ENCODE measurements around the gene ETS2. TPM values are rescaled to one million over a fixed set of nuclear protein-coding genes. Genes with fewer than 3 reads are reported as not detected.

Gene ETS2
- total and polyA plus RNA-seq, 2 of the 8 experiments (the other 6 are each of a cell fraction or from before 2014, with no cell fraction given): 11.0 to 45.1 TPM

GRCh38 chr21:38777531-38777930 is 28.2 kb upstream of the ETS2 start:
- DNase-seq (ENCODE audit: low read depth in 1 of 2, low spot score in 2 of 2): no peak
- Histone ChIP-seq H3K14ac (ENCODE audit: insufficient read length) (no peak overlapping the region), H2AFZ (ENCODE audit: low read length) (no peak overlapping the region), H2BK12ac (ENCODE audit: low read depth, low read length) (no peak overlapping the region), H3K9ac (replicated peaks in 1 of 4; ENCODE audit: extremely low read depth in 1 of 4, low read depth in 3 of 4, low read length in 3 of 4) (no peak overlapping the region), H4K8ac (ENCODE audit: extremely low read depth, insufficient read depth, low read length) (no peak overlapping the region), H4K5ac (ENCODE audit: insufficient read length, low read depth, low read length) (no peak overlapping the region), H4K20me1 (replicated peaks in 1 of 2; ENCODE audit: control insufficient read depth in 1 of 2, insufficient read depth in 2 of 2, low read length in 2 of 2) (no peaks in the 10 kb centered on the region), H2BK20ac (ENCODE audit: low read length) (no peak overlapping the region), H3K23ac (ENCODE audit: insufficient read length) (no peak overlapping the region), H3K36me3 (ENCODE audit: control insufficient read depth in 2 of 4, insufficient read depth in 4 of 4, low read length in 3 of 4) (no peaks in the 10 kb centered on the region), H2BK5ac (ENCODE audit: low read depth, low read length) (no peak overlapping the region), H3K79me1 (ENCODE audit: low read depth, low read length) (no peaks in the 10 kb centered on the region), H2AK5ac (ENCODE audit: low read depth, low read length) (no peak overlapping the region), H3K56ac (replicated peaks; ENCODE audit: insufficient read length, low read depth, low read length) (no peak overlapping the region), H3K4ac (replicated peaks; ENCODE audit: insufficient read length, low read depth, low read length) (no peak overlapping the region), H3K4me3 (ENCODE audit: extremely low read depth in 1 of 4, insufficient read depth in 2 of 4, low read depth in 3 of 4, low read length in 4 of 4) (no peak overlapping the region), H3K27me3 (replicated peaks in 1 of 4; ENCODE audit: control insufficient read depth in 3 of 4, extremely low read depth in 1 of 4, insufficient read depth in 3 of 4, low read length in 3 of 4) (no peaks in the 10 kb centered on the region; a peak in 1 of 7 replicates), H3K27ac (ENCODE audit: low read depth, low read length) (no peak overlapping the region), H3K23me2 (ENCODE audit: low read depth, low read length) (no peaks in the 10 kb centered on the region), H3K18ac (ENCODE audit: extremely low read depth, low read length) (no peak overlapping the region), H4K91ac (replicated peaks; ENCODE audit: insufficient read length, low read length) (no peak overlapping the region), H3K79me2 (ENCODE audit: control insufficient read depth in 1 of 2, insufficient read depth in 2 of 2, low read length in 2 of 2) (no peaks in the 10 kb centered on the region), H3K9me3 (ENCODE audit: insufficient read depth in 2 of 2, low read depth in 1 of 2, low read length in 1 of 2) (peaks cover 10 to 11% of the 10 kb centered on the region in 2 experiments; a peak in 3 of 4 replicates), H3K4me2 (ENCODE audit: insufficient read depth in 1 of 2, low read depth in 2 of 2, low read length in 2 of 2) (no peak overlapping the region), H3K4me1 (replicated peaks in 1 of 4; ENCODE audit: control insufficient read depth in 3 of 4, insufficient read depth in 4 of 4, low read length in 3 of 4) (no peaks in the 10 kb centered on the region), H2BK15ac (ENCODE audit: low read length) (no peak overlapping the region), H2BK120ac (replicated peaks; ENCODE audit: low read depth, low read length) (no peak overlapping the region)
- ChIA-PET POLR2A (ENCODE audit: partially characterized antibody) (no interaction called here), CTCF (ENCODE audit: partially characterized antibody) (interaction anchor here (0.6 to 1.3 kb wide), 3 partner anchors 25 to 360 kb away, joined by 3 read pairs; no protein-coding TSS in a partner anchor)
- 70% methylated on average over 5 of the region's 5 CpGs; no CpG with 5 or more reads in 1 of the 2 experiments for whole genome bisulfite sequencing, 2 experiments (ENCODE audit: extremely low coverage in 1 of 2, insufficient coverage in 1 of 2, insufficient read length in 1 of 2, insufficient replicate concordance in 2 of 2, low coverage in 1 of 2, low lambda C conversion rate in 2 of 2, missing lambda C conversion rate in 1 of 2)
- TF ChIP-seq RXRA (IDR thresholded peaks at IDR 0.05; ENCODE audit: insufficient read depth, low read depth, low read length) (no peak), CHD2 (IDR thresholded peaks at IDR 0.05; ENCODE audit: low read length) (no peak), USF2 (IDR thresholded peaks at IDR 0.05; ENCODE audit: low read length) (no peak), TEAD4 (IDR thresholded peaks at IDR 0.05; ENCODE audit: low read depth, low read length) (no peak), CEBPB (IDR thresholded peaks at IDR 0.05; ENCODE audit: low read depth, low read length) (no peak), CBX5 (IDR thresholded peaks at IDR 0.05; ENCODE audit: low read depth, low read length) (no peak), JUN (IDR thresholded peaks at IDR 0.05; ENCODE audit: low read depth, low read length) (no peak), ZNF274 (IDR thresholded peaks at IDR 0.05; ENCODE audit: borderline replicate concordance, extremely low read depth, low read length) (no peak), POLR2AphosphoS5 (IDR thresholded peaks at IDR 0.05; ENCODE audit: low read depth, low read length) (no peak), ASH2L (IDR thresholded peaks at IDR 0.05; ENCODE audit: low read length) (no peak), SRF (IDR thresholded peaks at IDR 0.05; ENCODE audit: low read depth, low read length) (no peak), SP1 (IDR thresholded peaks at IDR 0.05; ENCODE audit: low read depth, low read length) (no peak), CHD1 (IDR thresholded peaks at IDR 0.05; ENCODE audit: low read depth, low read length) (no peak), KDM4A (IDR thresholded peaks at IDR 0.05; ENCODE audit: low read depth, low read length, severe bottlenecking) (no peak), SAP30 (IDR thresholded peaks at IDR 0.05; ENCODE audit: insufficient read depth, insufficient replicate concordance, low read length) (no peak)
- FAIRE-seq: no peak
